Liver (tissue), 3 donors: ENCODE results near the gene TMED5.
"Not testable (repeated sequence)": the region's sequence is repeated elsewhere in the genome, so short reads cannot be mapped to it uniquely, and the experiment has no call there.

Experiments used
- GABPA ChIP-seq, 2 donors: IDR thresholded peaks in 1 of 2; conservative IDR thresholded peaks in 1 of 2; 2 replicates each; pipeline ENCODE4 v1.6.1; 2016; ENCODE audit warnings: antibody characterized with exemption in 2 of 2, mild to moderate bottlenecking in 1 of 2, moderate library complexity in 1 of 2
- JUND ChIP-seq, 2 donors: IDR thresholded peaks; 2 replicates each; pipeline ENCODE4 v1.6.1; 2016; ENCODE audit warnings: antibody characterized with exemption in 2 of 2
- RXRA ChIP-seq, 2 donors: IDR thresholded peaks; 2 replicates each; pipeline ENCODE4 v1.6.1; 2017 to 2018; ENCODE audit warnings: antibody characterized with exemption in 2 of 2, mild to moderate bottlenecking in 1 of 2
- YY1 ChIP-seq: IDR thresholded peaks from 2 replicates; pipeline ENCODE4 v1.6.1; 2016; ENCODE audit warnings: antibody characterized with exemption, mild to moderate bottlenecking
- ZBTB33 ChIP-seq: IDR thresholded peaks from 2 replicates; pipeline ENCODE4 v1.6.1; 2016; ENCODE audit warnings: antibody characterized with exemption
- TF ChIP-seq, protein P1 (sequence below): fragments of 150-350 bp; IDR thresholded peaks from 2 replicates; pipeline ENCODE4 v1.5.1; 2017; ENCODE audit warnings: improper control_type of control experiment, low read depth, low read length; ENCODE audit not compliant: missing input control
- TF ChIP-seq, protein P2 (sequence below): IDR thresholded peaks from 2 replicates; pipeline ENCODE4 v1.6.1; 2016; ENCODE audit warnings: antibody characterized with exemption
- donor health status: healthy.
- donor health status: healthy.

DNA sequence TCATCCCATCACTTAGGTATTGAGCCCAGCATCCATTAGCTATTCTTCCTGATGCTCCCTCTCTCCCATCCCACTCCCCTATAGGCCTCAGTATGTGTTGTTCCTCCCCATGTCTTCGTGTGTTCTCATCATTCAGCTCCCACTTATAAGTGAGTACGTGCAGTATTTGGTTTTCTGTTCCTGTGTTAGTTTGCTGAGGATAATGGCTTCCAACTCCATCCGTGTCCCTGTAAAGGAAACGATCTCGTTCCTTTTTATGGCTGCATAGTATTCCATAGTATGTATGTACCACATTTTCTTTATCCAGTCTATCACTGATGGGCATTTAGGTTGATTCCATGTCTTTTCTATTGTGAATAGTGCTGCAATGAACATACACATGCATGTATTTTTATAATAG is 40.5 kb upstream of the TMED5 start:
- TF ChIP-seq, protein P1, sequence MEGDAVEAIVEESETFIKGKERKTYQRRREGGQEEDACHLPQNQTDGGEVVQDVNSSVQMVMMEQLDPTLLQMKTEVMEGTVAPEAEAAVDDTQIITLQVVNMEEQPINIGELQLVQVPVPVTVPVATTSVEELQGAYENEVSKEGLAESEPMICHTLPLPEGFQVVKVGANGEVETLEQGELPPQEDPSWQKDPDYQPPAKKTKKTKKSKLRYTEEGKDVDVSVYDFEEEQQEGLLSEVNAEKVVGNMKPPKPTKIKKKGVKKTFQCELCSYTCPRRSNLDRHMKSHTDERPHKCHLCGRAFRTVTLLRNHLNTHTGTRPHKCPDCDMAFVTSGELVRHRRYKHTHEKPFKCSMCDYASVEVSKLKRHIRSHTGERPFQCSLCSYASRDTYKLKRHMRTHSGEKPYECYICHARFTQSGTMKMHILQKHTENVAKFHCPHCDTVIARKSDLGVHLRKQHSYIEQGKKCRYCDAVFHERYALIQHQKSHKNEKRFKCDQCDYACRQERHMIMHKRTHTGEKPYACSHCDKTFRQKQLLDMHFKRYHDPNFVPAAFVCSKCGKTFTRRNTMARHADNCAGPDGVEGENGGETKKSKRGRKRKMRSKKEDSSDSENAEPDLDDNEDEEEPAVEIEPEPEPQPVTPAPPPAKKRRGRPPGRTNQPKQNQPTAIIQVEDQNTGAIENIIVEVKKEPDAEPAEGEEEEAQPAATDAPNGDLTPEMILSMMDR = not testable (repeated sequence)
- TF ChIP-seq, protein P2, sequence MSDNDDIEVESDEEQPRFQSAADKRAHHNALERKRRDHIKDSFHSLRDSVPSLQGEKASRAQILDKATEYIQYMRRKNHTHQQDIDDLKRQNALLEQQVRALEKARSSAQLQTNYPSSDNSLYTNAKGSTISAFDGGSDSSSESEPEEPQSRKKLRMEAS = not testable (repeated sequence)
- not testable (repeated sequence) for TF ChIP-seq RXRA (IDR thresholded peaks at IDR 0.05); YY1; GABPA (IDR thresholded peaks at IDR 0.05 in 1 of 2, conservative IDR thresholded peaks at IDR 0.05 in 1 of 2); JUND (IDR thresholded peaks at IDR 0.05); ZBTB33
